IMR-90 (cell line): ENCODE measurements around the gene TMPRSS6.

Experiments used
- CEBPB ChIP-seq: IDR thresholded peaks from 2 replicates; pipeline ENCODE4 v1.6.1; 2012; ENCODE audit warnings: low read depth, low read length, improper control_type of control experiment
- CHD1 ChIP-seq: IDR thresholded peaks from 2 replicates; pipeline ENCODE4 v1.6.1; 2012; ENCODE audit warnings: low read depth, low read length, improper control_type of control experiment
- CTCF ChIP-seq: conservative IDR thresholded peaks from 2 replicates; pipeline ENCODE4 v1.5.1; 2012; ENCODE audit warnings: mild to moderate bottlenecking, low read depth, low read length, improper control_type of control experiment
- FOS ChIP-seq: fragments of 150-350 bp; IDR thresholded peaks from 2 replicates; pipeline ENCODE4 v1.6.1; 2016; ENCODE audit warnings: low read depth, low read length
- MAFK ChIP-seq: IDR thresholded peaks from 2 replicates; pipeline ENCODE4 v1.6.1; 2012; ENCODE audit warnings: low read depth, low read length, improper control_type of control experiment
- MAZ ChIP-seq: IDR thresholded peaks from 2 replicates; pipeline ENCODE4 v1.6.1; 2012; ENCODE audit warnings: low read depth, mild to moderate bottlenecking, low read length, improper control_type of control experiment, moderate library complexity, borderline replicate concordance
- POLR2A ChIP-seq: IDR thresholded peaks from 2 replicates; pipeline ENCODE4 v1.6.1; 2012; ENCODE audit warnings: mild to moderate bottlenecking, low read depth, low read length
- RAD21 ChIP-seq: IDR thresholded peaks from 2 replicates; pipeline ENCODE4 v1.6.1; 2012; ENCODE audit warnings: low read length, improper control_type of control experiment
- SMC3 ChIP-seq: fragments of 150-350 bp; IDR thresholded peaks from 2 replicates; pipeline ENCODE4 v1.6.1; 2016; ENCODE audit warnings: low read depth, mild to moderate bottlenecking, antibody characterized with exemption, low read length, moderate library complexity
- TF ChIP-seq, protein P1 (sequence below): fragments of 150-350 bp; IDR thresholded peaks from 2 replicates; pipeline ENCODE4 v1.6.1; 2016; ENCODE audit warnings: low read depth, mild to moderate bottlenecking, low read length, moderate library complexity, borderline replicate concordance

- TF ChIP-seq CTCF: no peak
- TF ChIP-seq MAFK: no peak
- TF ChIP-seq CHD1: no peak
- TF ChIP-seq FOS: no peak
- no peak for TF ChIP-seq RAD21
- no peak for TF ChIP-seq POLR2A
- no peak for TF ChIP-seq CEBPB
- no peak for TF ChIP-seq MAZ
- TF ChIP-seq, protein P1, sequence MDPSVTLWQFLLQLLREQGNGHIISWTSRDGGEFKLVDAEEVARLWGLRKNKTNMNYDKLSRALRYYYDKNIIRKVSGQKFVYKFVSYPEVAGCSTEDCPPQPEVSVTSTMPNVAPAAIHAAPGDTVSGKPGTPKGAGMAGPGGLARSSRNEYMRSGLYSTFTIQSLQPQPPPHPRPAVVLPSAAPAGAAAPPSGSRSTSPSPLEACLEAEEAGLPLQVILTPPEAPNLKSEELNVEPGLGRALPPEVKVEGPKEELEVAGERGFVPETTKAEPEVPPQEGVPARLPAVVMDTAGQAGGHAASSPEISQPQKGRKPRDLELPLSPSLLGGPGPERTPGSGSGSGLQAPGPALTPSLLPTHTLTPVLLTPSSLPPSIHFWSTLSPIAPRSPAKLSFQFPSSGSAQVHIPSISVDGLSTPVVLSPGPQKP: no peak
- TF ChIP-seq SMC3: no peak
Measured at GRCh38 chr22:37069319-37069718, 40.2 kb downstream of the TMPRSS6 start.
